Fibroblast of lung (primary cell): ENCODE results near the gene NOL6.

ENCODE experiments used
- EZH2 ChIP-seq: IDR thresholded peaks from 2 replicates; pipeline ENCODE4 v1.5.1; 2012; ENCODE audit warnings: low read length, control low read depth, mild to moderate bottlenecking; ENCODE audit errors: missing control alignments
- TF ChIP-seq, protein P1 (sequence below), 2 donors: IDR thresholded peaks in 1 of 2; conservative IDR thresholded peaks in 1 of 2; 1 replicate in 1 of 2; 2 replicates in 1 of 2; pipeline ENCODE4 v1.5.1; 2011 to 2012; ENCODE audit warnings: low read length in 2 of 2, control low read depth in 1 of 2, inconsistent platforms in 1 of 2, low read depth in 1 of 2, mild to moderate bottlenecking in 1 of 2

DNA sequence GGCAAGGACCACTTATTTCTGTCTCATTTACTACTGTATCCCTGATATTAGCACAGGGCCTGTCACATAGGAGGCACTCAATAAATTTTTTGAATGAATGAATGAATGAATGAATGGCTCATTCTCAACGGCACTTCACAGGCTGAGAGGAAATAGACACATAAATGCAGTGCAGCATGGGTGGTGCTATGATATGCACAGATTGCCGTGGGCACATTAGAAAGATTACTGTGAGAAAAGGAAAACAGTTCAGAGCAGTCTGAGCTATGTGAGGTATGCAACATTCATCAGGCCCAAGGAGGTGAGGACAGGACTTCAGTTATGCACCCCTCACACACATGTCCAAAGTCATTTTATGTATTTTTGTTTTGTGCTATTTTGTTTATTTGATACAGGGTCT lies 6.4 kb upstream of the NOL6 start:
- TF ChIP-seq, protein P1, sequence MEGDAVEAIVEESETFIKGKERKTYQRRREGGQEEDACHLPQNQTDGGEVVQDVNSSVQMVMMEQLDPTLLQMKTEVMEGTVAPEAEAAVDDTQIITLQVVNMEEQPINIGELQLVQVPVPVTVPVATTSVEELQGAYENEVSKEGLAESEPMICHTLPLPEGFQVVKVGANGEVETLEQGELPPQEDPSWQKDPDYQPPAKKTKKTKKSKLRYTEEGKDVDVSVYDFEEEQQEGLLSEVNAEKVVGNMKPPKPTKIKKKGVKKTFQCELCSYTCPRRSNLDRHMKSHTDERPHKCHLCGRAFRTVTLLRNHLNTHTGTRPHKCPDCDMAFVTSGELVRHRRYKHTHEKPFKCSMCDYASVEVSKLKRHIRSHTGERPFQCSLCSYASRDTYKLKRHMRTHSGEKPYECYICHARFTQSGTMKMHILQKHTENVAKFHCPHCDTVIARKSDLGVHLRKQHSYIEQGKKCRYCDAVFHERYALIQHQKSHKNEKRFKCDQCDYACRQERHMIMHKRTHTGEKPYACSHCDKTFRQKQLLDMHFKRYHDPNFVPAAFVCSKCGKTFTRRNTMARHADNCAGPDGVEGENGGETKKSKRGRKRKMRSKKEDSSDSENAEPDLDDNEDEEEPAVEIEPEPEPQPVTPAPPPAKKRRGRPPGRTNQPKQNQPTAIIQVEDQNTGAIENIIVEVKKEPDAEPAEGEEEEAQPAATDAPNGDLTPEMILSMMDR (conservative IDR thresholded peaks at IDR 0.05 in 1 of 2, IDR thresholded peaks at IDR 0.05 in 1 of 2; ENCODE audit: low read depth in 1 of 2, low read length in 2 of 2): no peak
- TF ChIP-seq EZH2: no peak
